ENCODE measurements around the gene SDF4. TPM values are rescaled to one million over a fixed set of nuclear protein-coding genes. Genes with fewer than 3 reads are reported as not detected.

SDF4 gene
- total and polyA plus RNA-seq, 12 donors, result 95.6 to 184 (median 123) TPM

- TF ChIP-seq, protein P1, sequence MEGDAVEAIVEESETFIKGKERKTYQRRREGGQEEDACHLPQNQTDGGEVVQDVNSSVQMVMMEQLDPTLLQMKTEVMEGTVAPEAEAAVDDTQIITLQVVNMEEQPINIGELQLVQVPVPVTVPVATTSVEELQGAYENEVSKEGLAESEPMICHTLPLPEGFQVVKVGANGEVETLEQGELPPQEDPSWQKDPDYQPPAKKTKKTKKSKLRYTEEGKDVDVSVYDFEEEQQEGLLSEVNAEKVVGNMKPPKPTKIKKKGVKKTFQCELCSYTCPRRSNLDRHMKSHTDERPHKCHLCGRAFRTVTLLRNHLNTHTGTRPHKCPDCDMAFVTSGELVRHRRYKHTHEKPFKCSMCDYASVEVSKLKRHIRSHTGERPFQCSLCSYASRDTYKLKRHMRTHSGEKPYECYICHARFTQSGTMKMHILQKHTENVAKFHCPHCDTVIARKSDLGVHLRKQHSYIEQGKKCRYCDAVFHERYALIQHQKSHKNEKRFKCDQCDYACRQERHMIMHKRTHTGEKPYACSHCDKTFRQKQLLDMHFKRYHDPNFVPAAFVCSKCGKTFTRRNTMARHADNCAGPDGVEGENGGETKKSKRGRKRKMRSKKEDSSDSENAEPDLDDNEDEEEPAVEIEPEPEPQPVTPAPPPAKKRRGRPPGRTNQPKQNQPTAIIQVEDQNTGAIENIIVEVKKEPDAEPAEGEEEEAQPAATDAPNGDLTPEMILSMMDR (IDR thresholded peaks at IDR 0.05), result no peak
- ATAC-seq (no peak), DNase-seq (peak in 1 of 2 donors; percentile 10)
- Histone ChIP-seq H3K27ac (no peak overlapping the region), H3K4me3 (no peak overlapping the region), H3K4me1 (peaks cover 2 to 42% (median 30%) of the 10 kb centered on the region in 9 donors), H3K36me3 (peaks cover 0 to 3% (median 0%) of the 10 kb centered on the region in 9 donors), H3K9me3 (no peaks in the 10 kb centered on the region), H3K27me3 (peaks cover 13 to 59% (median 36%) of the 10 kb centered on the region in 7 donors)
- intact Hi-C loops (cut with DNase I), result no loop called here
- 63 to 67% methylated on average over 10 to 11 of the region's 11 CpGs for WGBS, 2 donors
These were observed 24.3 kb downstream of the SDF4 start for GRCh38 chr1:1207571-1207892.

- peaks cover 13 to 59% (median 36%) of the 10 kb centered on the region in 7 donors for H3K27me3 ChIP-seq
- peaks cover 0 to 3% (median 0%) of the 10 kb centered on the region in 9 donors for H3K36me3 ChIP-seq
- intact Hi-C loops (cut with DNase I), result no loop called here
- no peak for ATAC-seq
- peaks cover 2 to 40% (median 30%) of the 10 kb centered on the region in 9 donors for H3K4me1 ChIP-seq
- DNase-seq, result peak in 1 of 2 donors; percentile 10
- TF ChIP-seq, protein P1 (IDR thresholded peaks at IDR 0.05), result no peak
- peak overlapping the region in 1 of 10 donors; percentile 24 for H3K27ac ChIP-seq
- H3K9me3 ChIP-seq, result no peaks in the 10 kb centered on the region
- 56 to 63% methylated on average over 17 to 19 of the region's 19 CpGs for WGBS, 2 donors
- peak overlapping the region in 1 of 10 donors; percentile 37 for H3K4me3 ChIP-seq
These were observed 24.8 kb downstream of the SDF4 start for GRCh38 chr1:1206966-1207531.

DNA sequence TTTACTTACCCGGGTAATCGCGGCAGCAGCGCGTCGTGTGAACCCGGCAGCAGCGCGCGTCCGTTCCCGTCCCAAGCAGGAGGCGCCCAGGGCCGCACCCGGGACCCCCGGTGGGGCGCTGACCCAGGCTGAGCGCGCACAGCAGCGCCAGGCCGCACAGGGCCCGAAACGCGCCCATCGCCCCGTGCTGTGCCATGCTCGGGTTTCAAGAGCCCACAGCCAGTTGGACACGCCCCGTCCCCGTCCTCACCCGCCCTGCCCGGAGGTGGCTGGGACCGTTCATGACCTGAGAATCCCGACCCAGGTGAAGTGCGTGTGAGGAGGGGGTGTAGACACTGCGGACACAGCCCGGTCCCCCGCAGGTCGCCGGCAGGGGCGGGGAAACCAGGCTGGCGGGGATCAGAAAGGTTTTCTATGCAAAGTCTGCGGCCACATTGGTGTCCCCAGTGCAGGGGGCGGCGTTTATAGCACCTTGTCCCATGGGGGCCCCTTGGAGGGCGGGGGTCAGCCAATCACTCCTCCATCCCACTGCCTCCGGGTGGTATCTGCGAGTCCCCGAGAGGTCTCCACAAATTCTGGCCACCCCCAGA lies 25.3 kb downstream of the SDF4 start, which contains the start of gene TNFRSF18:
Gene TNFRSF18 (minus strand): TSS at position 217 of the 590 bp plus-strand sequence. CDS start 21 bp downstream, at position 196.
- Histone ChIP-seq H3K27me3 (peaks cover 13 to 60% (median 37%) of the 10 kb centered on the region in 7 donors), H3K27ac (peak within 1 kb of the TSS in 1 of 10 donors; percentile 31), H3K4me1 (peaks cover 2 to 38% (median 26%) of the 10 kb centered on the region in 9 donors), H3K4me3 (peak within 1 kb of the TSS in 8 of 10 donors; percentile 10 to 41 (median 36)), H3K9me3 (no peaks in the 10 kb centered on the region), H3K36me3 (peaks cover 0 to 3% (median 0%) of the 10 kb centered on the region in 9 donors)
- WGBS, 2 donors, result 6% methylated on average over 47 to 49 of the region's 49 CpGs
- peak in 1 of 2 donors; percentile 20 for DNase-seq
- TF ChIP-seq, protein P1 (IDR thresholded peaks at IDR 0.05), result no peak
- peak in 2 of 8 donors; percentile 16 to 19 for ATAC-seq
- intact Hi-C loops (cut with DNase I), result no loop called here

- H3K9me3 ChIP-seq, result no peaks in the 10 kb centered on the region
- H3K4me3 ChIP-seq, result peak overlapping the region in 8 of 10 donors; percentile 10 to 41 (median 36)
- WGBS, 2 donors, result 26 to 30% methylated on average over 30 to 31 of the region's 31 CpGs
- H3K4me1 ChIP-seq, result peaks cover 2 to 40% (median 26%) of the 10 kb centered on the region in 9 donors
- TF ChIP-seq, protein P1 (IDR thresholded peaks at IDR 0.05), result no peak
- peak overlapping the region in 1 of 10 donors; percentile 31 for H3K27ac ChIP-seq
- peaks cover 0 to 3% (median 0%) of the 10 kb centered on the region in 9 donors for H3K36me3 ChIP-seq
- peaks cover 13 to 66% (median 40%) of the 10 kb centered on the region in 7 donors for H3K27me3 ChIP-seq
- intact Hi-C loops (cut with DNase I), result no loop called here
- ATAC-seq (no peak), DNase-seq (peak in 1 of 2 donors; percentile 11)
These were observed 25.9 kb downstream of the SDF4 start for GRCh38 chr1:1205769-1206375.
